Forelimb muscle (tissue), 1 donor: ENCODE measurements around the gene CMTM2. TPM values are rescaled to one million over a fixed set of nuclear protein-coding genes. Genes with fewer than 3 reads are reported as not detected.
"Not testable (repeated sequence)": the region's sequence is repeated elsewhere in the genome, so short reads cannot be mapped to it uniquely, and the experiment has no call there.

ENCODE experiments used
- DNase-seq: peaks from one replicate; pipeline ENCODE4 v3.0.0-alpha.2; 2013; ENCODE audit warnings: low read depth
- polyA plus RNA-seq: library from polyadenylated mRNA; unstranded; fragments of 120-200 nt; gene quantifications from one replicate; pipeline ENCODE4 v1.2.1, GENCODE V29; 2013; ENCODE audit not compliant: insufficient read length

The CMTM2 gene
- polyA plus RNA-seq, 1 donor: 0.30 TPM

- no peak for DNase-seq
Measured at GRCh38 chr16:66581246-66581952, 2.1 kb downstream of the CMTM2 start.

- no peak for DNase-seq
Measured at GRCh38 chr16:66585481-66586239, 6.4 kb downstream of the CMTM2 start.

DNA sequence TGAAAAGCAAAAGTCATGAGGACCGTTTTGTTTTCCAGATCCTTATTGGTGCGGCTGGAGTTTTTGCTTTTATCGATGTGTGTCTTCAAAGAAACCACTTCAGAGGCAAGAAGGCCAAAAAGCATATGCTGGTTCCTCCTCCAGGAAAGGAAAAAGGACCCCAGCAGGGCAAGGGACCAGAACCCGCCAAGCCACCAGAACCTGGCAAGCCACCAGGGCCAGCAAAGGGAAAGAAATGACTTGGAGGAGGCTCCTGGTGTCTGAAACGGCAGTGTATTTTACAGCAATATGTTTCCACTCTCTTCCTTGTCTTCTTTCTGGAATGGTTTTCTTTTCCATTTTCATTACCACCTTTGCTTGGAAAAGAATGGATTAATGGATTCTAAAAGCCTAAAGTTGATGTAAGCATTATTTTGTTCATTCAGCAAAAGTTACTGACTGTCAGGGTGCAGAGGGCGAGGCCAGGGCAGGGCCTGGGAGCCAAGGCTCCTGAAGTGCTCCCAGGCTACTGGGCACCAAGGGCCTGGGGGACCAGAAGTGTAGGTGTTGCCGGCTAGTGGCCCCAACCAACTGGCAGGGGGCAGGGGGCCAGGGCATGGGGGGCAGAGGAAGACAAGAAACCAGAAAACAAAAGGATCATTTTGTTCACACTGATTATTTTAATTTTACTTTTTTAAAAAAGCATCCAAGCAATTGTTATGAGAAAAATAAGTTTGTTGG, 8.8 kb downstream of the CMTM2 start:
- DNase-seq: no peak

GRCh38 chr16:66588981-66589713, 9.9 kb downstream of the CMTM2 start:
- no peak for DNase-seq

DNA sequence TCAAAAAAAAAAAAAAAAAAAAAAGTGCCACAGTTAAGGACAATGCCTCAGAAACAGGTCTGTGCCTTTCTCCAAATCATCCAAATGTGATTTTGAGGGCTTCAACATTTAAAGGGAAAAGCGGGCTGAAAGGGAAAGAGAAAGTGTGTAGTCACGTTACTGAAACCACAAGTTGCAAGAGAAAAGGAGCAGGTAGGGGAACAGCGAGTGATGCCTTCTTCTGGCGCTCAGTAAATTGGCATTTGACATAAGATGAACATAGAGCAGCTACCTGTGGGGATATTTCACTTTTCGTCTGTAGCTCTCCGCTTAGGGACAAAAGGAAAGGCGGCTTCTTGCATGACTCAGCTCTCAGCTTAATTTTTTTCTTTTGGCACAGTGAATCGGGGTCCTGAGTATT, 11.1 kb downstream of the CMTM2 start:
- DNase-seq: no peak

DNA sequence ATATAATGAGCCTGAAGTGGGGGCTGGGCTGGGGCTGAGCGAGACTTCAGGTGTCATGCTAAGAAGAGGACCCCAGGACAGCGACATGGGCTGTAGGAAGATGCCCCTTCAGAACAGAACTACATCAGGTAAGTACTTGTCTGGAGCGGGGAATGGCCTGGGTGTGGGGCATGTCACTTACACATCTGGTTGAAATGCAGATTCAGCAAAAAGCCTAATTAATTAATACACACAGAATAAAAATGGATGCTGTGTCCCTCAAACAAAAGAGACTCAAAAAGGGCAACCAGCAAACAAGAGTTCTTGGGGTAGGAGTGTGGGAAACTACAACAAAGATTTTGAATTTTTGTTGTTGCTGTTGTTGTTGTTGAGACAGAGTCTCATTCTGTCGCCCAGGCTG, 11.8 kb downstream of the CMTM2 start:
- DNase-seq: no peak

DNA sequence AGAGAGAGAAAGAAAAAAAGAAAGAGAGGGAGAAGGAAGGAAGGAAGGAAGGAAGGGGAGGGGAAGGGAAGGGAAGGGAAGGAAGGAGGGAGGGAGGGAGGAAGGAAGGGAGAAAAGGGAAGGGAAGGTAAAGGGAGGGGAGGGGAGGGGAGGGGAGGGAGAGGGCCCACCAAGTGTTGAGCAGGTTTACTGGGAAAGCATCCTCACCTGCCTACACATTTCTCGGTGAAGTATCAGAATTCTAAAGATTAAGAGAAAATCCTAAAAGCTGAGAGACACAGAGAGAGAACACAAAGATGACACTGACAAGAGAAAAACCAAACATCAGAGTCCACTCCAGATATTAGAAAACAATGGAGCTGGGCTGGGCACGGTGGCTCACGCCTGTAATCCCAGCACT, 13.0 kb downstream of the CMTM2 start:
- DNase-seq: no peak

DNA sequence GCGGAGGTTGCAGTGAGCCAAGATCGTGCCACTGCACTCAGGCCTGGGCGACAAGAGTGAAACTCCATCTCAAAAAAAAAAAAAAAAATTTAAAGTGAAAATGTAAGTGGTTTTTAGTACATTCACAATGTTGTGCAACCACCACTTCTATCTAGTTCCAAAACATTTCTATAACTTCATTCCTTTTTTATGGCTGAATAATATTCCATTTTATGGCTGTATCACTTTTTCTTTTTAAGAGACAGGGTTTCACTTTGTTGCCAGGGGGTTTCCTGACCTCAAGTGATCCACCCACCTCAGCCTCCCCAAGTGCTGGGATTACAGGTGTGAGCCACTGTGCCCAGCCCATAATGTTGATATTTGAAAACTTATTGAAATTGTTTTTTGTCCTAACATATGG, 13.6 kb downstream of the CMTM2 start:
- DNase-seq: no peak

- no peak for DNase-seq
Measured at GRCh38 chr16:66594739-66595138, 15.5 kb downstream of the CMTM2 start.

- not testable (repeated sequence) for DNase-seq
Measured at GRCh38 chr16:66596559-66596958, 17.3 kb downstream of the CMTM2 start.

GRCh38 chr16:66596986-66597848, 18.0 kb downstream of the CMTM2 start:
- DNase-seq: no peak

DNA sequence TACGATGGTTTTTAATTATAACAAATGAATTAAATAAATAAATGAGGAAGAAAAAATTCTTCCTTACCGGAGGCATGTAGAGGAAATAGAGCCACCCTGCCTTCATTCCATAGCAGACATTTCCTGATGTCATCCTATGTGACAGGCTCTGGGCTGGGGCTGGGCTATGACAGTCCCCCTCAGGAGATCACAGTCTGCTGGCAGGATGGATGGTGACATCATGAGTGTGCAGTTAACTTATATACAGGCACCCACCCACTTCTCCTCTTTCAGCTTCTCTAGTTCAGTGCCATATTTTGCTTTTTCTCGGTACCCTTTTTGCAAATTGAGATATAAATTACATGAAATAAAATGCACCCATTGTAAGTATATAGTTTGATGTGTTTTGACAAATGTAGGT, 18.8 kb downstream of the CMTM2 start:
- no peak for DNase-seq

DNA sequence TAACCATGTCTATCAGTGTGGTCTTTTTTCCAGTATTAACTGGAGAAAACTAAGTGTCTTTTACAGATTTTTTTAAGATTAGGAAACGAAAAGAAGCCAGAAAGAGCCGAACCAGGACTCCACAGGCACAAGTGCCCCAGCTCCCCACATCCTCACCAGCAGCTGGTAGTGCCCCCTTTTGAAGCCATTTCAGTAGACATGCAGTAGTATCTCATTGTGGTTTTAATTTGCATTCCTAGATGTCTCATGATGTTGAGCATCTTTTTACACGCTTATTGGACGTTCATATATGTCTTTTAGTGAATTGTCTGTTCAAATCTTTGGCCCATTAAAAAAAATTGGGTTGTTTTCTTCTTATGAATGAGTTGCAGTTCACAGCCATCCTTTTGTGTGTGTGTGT, 20.5 kb downstream of the CMTM2 start:
- no peak for DNase-seq

GRCh38 chr16:66600477-66600876, 21.2 kb downstream of the CMTM2 start:
- DNase-seq: no peak

DNA sequence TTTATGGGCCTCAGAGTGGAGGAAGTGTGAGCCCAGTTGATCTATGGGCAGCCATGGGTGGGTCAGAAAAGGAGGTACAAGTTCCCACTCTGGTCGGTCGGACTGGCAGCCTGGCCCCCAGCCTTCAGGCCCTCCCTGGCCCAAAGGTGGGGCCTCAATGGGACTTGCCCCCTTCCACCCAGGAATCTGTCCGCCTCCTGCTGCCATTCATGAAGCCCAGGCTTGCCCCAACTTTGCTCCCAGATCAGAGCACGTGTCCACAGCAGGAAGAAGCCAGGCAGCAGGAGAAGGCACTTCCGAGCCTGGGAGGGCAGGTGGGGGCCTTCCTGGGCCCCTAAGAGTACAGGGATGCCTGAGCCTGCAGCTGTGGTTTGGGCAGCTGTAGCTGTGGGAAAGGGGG, 22.2 kb downstream of the CMTM2 start:
- no peak for DNase-seq

DNA sequence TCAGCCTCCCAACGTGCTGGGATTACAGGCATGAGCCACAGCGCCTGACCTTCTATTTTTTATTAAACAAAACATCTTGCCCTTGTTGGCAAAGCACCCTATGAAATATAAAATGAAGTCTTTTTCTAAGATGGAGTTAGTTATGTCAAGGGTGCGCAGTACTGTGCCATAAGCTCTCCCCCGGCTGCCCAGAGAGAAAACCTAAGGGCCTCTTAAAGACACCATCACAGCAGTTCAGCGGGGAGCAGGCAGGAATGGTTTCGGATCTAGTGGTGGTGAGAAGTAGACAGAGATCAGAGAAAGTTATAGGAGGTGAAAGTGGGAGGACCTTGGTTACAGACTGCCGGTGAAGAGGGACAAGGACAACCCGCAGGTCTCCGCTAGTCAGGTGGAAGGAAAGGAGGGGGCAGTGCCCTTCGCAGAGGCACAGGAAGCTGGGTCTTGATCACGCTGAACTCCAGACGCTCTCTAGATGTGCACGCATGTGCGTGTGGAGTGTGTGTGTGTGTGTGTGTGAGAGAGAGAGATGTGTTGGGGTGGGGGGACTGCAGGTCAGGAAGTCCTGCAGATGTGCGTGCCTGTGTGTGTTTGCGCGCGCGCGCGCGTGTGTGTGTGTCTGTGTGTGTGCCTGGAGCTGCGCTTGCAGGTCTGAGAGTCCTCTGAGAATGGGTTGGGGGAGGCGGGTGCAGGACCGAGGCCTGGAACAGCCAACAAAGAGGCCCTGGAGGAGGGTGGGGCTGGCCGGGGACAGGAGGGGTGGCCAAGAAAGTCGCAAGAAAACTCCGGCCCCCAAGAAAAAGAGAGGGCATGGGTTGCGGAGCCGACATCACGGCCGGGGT, 24.5 kb downstream of the CMTM2 start:
- no peak for DNase-seq

DNA sequence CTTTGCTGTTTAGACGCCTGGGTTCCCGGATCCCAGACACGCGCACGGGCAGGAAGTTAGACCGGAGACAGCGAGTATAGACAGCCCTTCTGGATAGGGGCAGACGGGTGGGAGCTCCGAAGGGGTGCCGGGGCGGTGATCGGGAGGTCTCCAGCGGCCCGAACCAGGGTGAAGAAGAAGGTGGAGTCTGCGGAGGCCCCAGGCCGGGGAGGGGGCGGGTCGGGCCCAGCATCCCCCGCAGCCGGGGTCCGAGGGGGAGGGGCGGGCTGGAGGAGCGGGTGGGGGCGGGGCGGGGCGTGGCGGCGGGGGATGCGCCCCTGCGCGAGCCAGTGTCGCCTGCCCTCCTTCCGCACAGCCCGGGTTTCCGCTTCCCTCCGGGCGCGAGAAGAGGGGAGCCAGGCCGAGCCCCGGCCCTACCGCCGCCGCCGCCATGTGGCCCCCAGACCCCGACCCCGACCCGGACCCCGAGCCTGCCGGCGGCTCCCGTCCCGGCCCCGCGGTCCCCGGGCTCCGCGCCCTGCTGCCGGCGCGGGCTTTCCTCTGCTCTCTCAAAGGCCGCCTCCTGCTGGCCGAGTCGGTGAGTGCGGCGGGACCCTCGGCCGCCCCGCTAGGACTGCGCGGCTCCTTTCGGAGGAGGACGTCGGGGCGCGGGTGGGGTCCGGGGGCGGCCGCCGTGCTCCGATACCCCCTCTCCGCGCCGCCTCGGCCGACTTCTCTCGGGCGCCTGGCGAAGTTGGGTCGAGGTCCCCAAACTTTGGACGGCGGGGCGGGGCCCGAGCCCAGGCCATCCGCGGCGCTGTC, 25.3 kb downstream of the CMTM2 start, which contains the start of gene CMTM3:
TSS of gene CMTM3 (plus strand) at position 329 of the 801 bp plus-strand sequence. CDS start at position 431, 102 bp downstream.
- DNase-seq: no peak

GRCh38 chr16:66605177-66605978, 26.1 kb downstream of the CMTM2 start:
- no peak for DNase-seq
